T-helper 1 cell treated with Interleukin-12 subunit alpha and Interleukin-12 subunit beta and Interleukin-4 antibody, amounts not matched to agents 30 μg/mL and 1 μg/mL, for 36 hours (primary cell): ENCODE results near the gene IGFBP1.

Source experiments
- H3K27ac Mint-ChIP-seq: one replicate; pipeline ENCODE4 v1.8.0; 2021; ENCODE audit warnings: mild to moderate bottlenecking, mixed read lengths
- H3K27me3 Mint-ChIP-seq: one replicate; pipeline ENCODE4 v1.8.0; 2021; ENCODE audit warnings: low read depth, mixed read lengths
- H3K36me3 Mint-ChIP-seq: one replicate; pipeline ENCODE4 v1.8.0; 2021; ENCODE audit warnings: low read depth, mixed read lengths
- H3K4me1 Mint-ChIP-seq: one replicate; pipeline ENCODE4 v1.8.0; 2021; ENCODE audit warnings: low read depth, mixed read lengths
- H3K4me3 Mint-ChIP-seq: one replicate; pipeline ENCODE4 v1.8.0; 2021; ENCODE audit warnings: mild to moderate bottlenecking, moderate library complexity, mixed read lengths
- H3K9me3 Mint-ChIP-seq: one replicate; pipeline ENCODE4 v1.8.0; 2021; ENCODE audit warnings: mixed read lengths

Gene IGFBP1

GRCh38 chr7:45873035-45873354 is 15.3 kb upstream of the IGFBP1 start, which contains the start of gene CCDC201:
Gene CCDC201, minus strand, starts transcription at chr7:45873082. Its CDS starts 75 bp downstream, at chr7:45873007.
- Mint-ChIP-seq H3K27me3 (peaks cover 3% of the 10 kb centered on the region), H3K27ac (no peak within 1 kb of the TSS), H3K4me1 (no peaks in the 10 kb centered on the region), H3K4me3 (no peak within 1 kb of the TSS), H3K9me3 (no peaks in the 10 kb centered on the region), H3K36me3 (no peaks in the 10 kb centered on the region)

GRCh38 chr7:45873355-45873754 is 14.9 kb upstream of the IGFBP1 start:
- H3K9me3 Mint-ChIP-seq: no peaks in the 10 kb centered on the region

GRCh38 chr7:45874408-45875131 is 13.7 kb upstream of the IGFBP1 start:
- Mint-ChIP-seq H3K9me3 (no peaks in the 10 kb centered on the region), H3K4me3 (no peak overlapping the region), H3K36me3 (no peaks in the 10 kb centered on the region), H3K27ac (no peak overlapping the region), H3K4me1 (no peaks in the 10 kb centered on the region), H3K27me3 (no peaks in the 10 kb centered on the region)

More at GRCh38 chr7:45873355-45873754, 14.9 kb upstream of the IGFBP1 start:
- H3K4me3 Mint-ChIP-seq: no peak overlapping the region
- H3K27me3 Mint-ChIP-seq: peaks cover 3% of the 10 kb centered on the region
- H3K27ac Mint-ChIP-seq: no peak overlapping the region
- H3K36me3 Mint-ChIP-seq: no peaks in the 10 kb centered on the region
- no peaks in the 10 kb centered on the region for H3K4me1 Mint-ChIP-seq

- no peaks in the 10 kb centered on the region for H3K36me3 Mint-ChIP-seq
- H3K27me3 Mint-ChIP-seq: no peaks in the 10 kb centered on the region
- H3K9me3 Mint-ChIP-seq: no peaks in the 10 kb centered on the region
- H3K4me1 Mint-ChIP-seq: no peaks in the 10 kb centered on the region
- no peak overlapping the region for H3K27ac Mint-ChIP-seq
- no peak overlapping the region for H3K4me3 Mint-ChIP-seq
Measured at GRCh38 chr7:45876519-45876918, 11.8 kb upstream of the IGFBP1 start.

GRCh38 chr7:45878457-45879144 is 9.7 kb upstream of the IGFBP1 start:
- Mint-ChIP-seq H3K4me3 (no peak overlapping the region), H3K9me3 (no peaks in the 10 kb centered on the region), H3K27me3 (no peaks in the 10 kb centered on the region), H3K36me3 (no peaks in the 10 kb centered on the region), H3K4me1 (no peaks in the 10 kb centered on the region), H3K27ac (no peak overlapping the region)

- Mint-ChIP-seq H3K36me3 (no peaks in the 10 kb centered on the region), H3K9me3 (no peaks in the 10 kb centered on the region), H3K27ac (no peak overlapping the region), H3K4me1 (no peaks in the 10 kb centered on the region), H3K27me3 (no peaks in the 10 kb centered on the region), H3K4me3 (no peak overlapping the region)
Measured at GRCh38 chr7:45880433-45880860, 7.8 kb upstream of the IGFBP1 start.

- no peaks in the 10 kb centered on the region for H3K36me3 Mint-ChIP-seq
- H3K27me3 Mint-ChIP-seq: no peaks in the 10 kb centered on the region
- H3K27ac Mint-ChIP-seq: no peak overlapping the region
- H3K4me1 Mint-ChIP-seq: no peaks in the 10 kb centered on the region
- H3K4me3 Mint-ChIP-seq: no peak overlapping the region
- H3K9me3 Mint-ChIP-seq: no peaks in the 10 kb centered on the region
Measured at GRCh38 chr7:45881280-45881758, 7.0 kb upstream of the IGFBP1 start.

- Mint-ChIP-seq H3K9me3 (no peaks in the 10 kb centered on the region), H3K27ac (no peak overlapping the region), H3K27me3 (peaks cover 3% of the 10 kb centered on the region), H3K4me3 (no peak overlapping the region), H3K36me3 (no peaks in the 10 kb centered on the region), H3K4me1 (no peaks in the 10 kb centered on the region)
Measured at GRCh38 chr7:45881759-45882464, 6.4 kb upstream of the IGFBP1 start.

- H3K27ac Mint-ChIP-seq: no peak overlapping the region
- no peaks in the 10 kb centered on the region for H3K9me3 Mint-ChIP-seq
- no peaks in the 10 kb centered on the region for H3K36me3 Mint-ChIP-seq
- H3K4me3 Mint-ChIP-seq: no peak overlapping the region
- H3K27me3 Mint-ChIP-seq: peaks cover 7% of the 10 kb centered on the region
- no peaks in the 10 kb centered on the region for H3K4me1 Mint-ChIP-seq
Measured at GRCh38 chr7:45882465-45882810, 5.8 kb upstream of the IGFBP1 start.

- Mint-ChIP-seq H3K36me3 (no peaks in the 10 kb centered on the region), H3K27ac (no peak overlapping the region), H3K27me3 (peaks cover 20% of the 10 kb centered on the region), H3K4me3 (no peak overlapping the region), H3K9me3 (no peaks in the 10 kb centered on the region), H3K4me1 (no peaks in the 10 kb centered on the region)
Measured at GRCh38 chr7:45884136-45884535, 4.2 kb upstream of the IGFBP1 start.

GRCh38 chr7:45885264-45885882 is 2.9 kb upstream of the IGFBP1 start:
- H3K9me3 Mint-ChIP-seq: no peaks in the 10 kb centered on the region
- H3K4me3 Mint-ChIP-seq: no peak overlapping the region
- H3K27me3 Mint-ChIP-seq: peaks cover 32% of the 10 kb centered on the region
- no peaks in the 10 kb centered on the region for H3K4me1 Mint-ChIP-seq
- no peak overlapping the region for H3K27ac Mint-ChIP-seq
- no peaks in the 10 kb centered on the region for H3K36me3 Mint-ChIP-seq

- peaks cover 43% of the 10 kb centered on the region for H3K27me3 Mint-ChIP-seq
- no peaks in the 10 kb centered on the region for H3K9me3 Mint-ChIP-seq
- no peak overlapping the region for H3K4me3 Mint-ChIP-seq
Measured at GRCh38 chr7:45886931-45887667, 1.2 kb upstream of the IGFBP1 start.

GRCh38 chr7:45888993-45889366 is 692 bp downstream of the IGFBP1 start:
- H3K36me3 Mint-ChIP-seq: no peaks in the 10 kb centered on the region
- no peaks in the 10 kb centered on the region for H3K9me3 Mint-ChIP-seq
- peaks cover 43% of the 10 kb centered on the region for H3K27me3 Mint-ChIP-seq
- no peaks in the 10 kb centered on the region for H3K4me1 Mint-ChIP-seq
- H3K27ac Mint-ChIP-seq: no peak overlapping the region
- no peak overlapping the region for H3K4me3 Mint-ChIP-seq

More at GRCh38 chr7:45886931-45887667, 1.2 kb upstream of the IGFBP1 start:
- H3K27ac Mint-ChIP-seq: no peak overlapping the region
- no peaks in the 10 kb centered on the region for H3K4me1 Mint-ChIP-seq
- H3K36me3 Mint-ChIP-seq: no peaks in the 10 kb centered on the region
